Ramos (cell line): ENCODE data around the gene SYNE2.
"Not testable (repeated sequence)": the region's sequence is repeated elsewhere in the genome, so short reads cannot be mapped to it uniquely, and the experiment has no call there.

Experiments used
- in situ Hi-C: fragments of 300-500 bp; cut with MboI; formaldehyde crosslinking; loops from one replicate; pipeline ENCODE4 v1.14.3; 2022; ENCODE audit warnings: low sequenced_read_pairs; ENCODE audit not compliant: unreplicated experiment

Gene SYNE2

GRCh38 chr14:63996625-63997220 is 143.9 kb downstream of the SYNE2 start:
- in situ Hi-C loops = no loop called here

GRCh38 chr14:64000749-64001148 is 147.9 kb downstream of the SYNE2 start:
- in situ Hi-C loops = no loop called here

GRCh38 chr14:64005822-64006221 is 153.0 kb downstream of the SYNE2 start:
- in situ Hi-C loops = no loop called here

- in situ Hi-C loops = no loop called here
Measured at GRCh38 chr14:64008016-64008415, 155.2 kb downstream of the SYNE2 start.

- in situ Hi-C loops = no loop called here
Measured at GRCh38 chr14:64012003-64012402, 159.2 kb downstream of the SYNE2 start.

GRCh38 chr14:64012720-64013119 is 159.9 kb downstream of the SYNE2 start:
- in situ Hi-C loops = no loop called here

- in situ Hi-C loops = no loop called here
Measured at GRCh38 chr14:64025479-64025878, 172.7 kb downstream of the SYNE2 start.

- in situ Hi-C loops = no loop called here
Measured at GRCh38 chr14:64026600-64026999, 173.8 kb downstream of the SYNE2 start.

- in situ Hi-C loops = no loop called here
Measured at GRCh38 chr14:64035143-64035542, 182.3 kb downstream of the SYNE2 start.

- in situ Hi-C loops = not testable (repeated sequence)
Measured at GRCh38 chr14:64037869-64038745, 185.3 kb downstream of the SYNE2 start.

- in situ Hi-C loops = no loop called here
Measured at GRCh38 chr14:64038841-64039542, 186.2 kb downstream of the SYNE2 start.

GRCh38 chr14:64040044-64040443 is 187.2 kb downstream of the SYNE2 start:
- in situ Hi-C loops = no loop called here

GRCh38 chr14:64043296-64043695 is 190.5 kb downstream of the SYNE2 start:
- in situ Hi-C loops = not testable (repeated sequence)

GRCh38 chr14:64045091-64045490 is 192.3 kb downstream of the SYNE2 start:
- in situ Hi-C loops = no loop called here

GRCh38 chr14:64049616-64050381 is 197.0 kb downstream of the SYNE2 start:
- in situ Hi-C loops = no loop called here

- in situ Hi-C loops = no loop called here
Measured at GRCh38 chr14:64053694-64054669, 201.2 kb downstream of the SYNE2 start.

- in situ Hi-C loops = no loop called here
Measured at GRCh38 chr14:64059454-64060198, 206.8 kb downstream of the SYNE2 start.

- in situ Hi-C loops = no loop called here
Measured at GRCh38 chr14:64060199-64060545, 207.4 kb downstream of the SYNE2 start.

- in situ Hi-C loops = no loop called here
Measured at GRCh38 chr14:64060648-64061096, 207.9 kb downstream of the SYNE2 start.
